H9 (cell line): ENCODE measurements around the gene TTLL12. TPM values are rescaled to one million over a fixed set of nuclear protein-coding genes. Genes with fewer than 3 reads are reported as not detected.

ENCODE experiments used
- DNase-seq: peaks from one replicate; pipeline ENCODE4 v3.0.0-alpha.2; 2017
- H2AFZ ChIP-seq: one replicate; pipeline ENCODE4 v1.6.1; 2013; ENCODE audit warnings: mild to moderate bottlenecking, low read length, control low read depth, moderate library complexity
- H2AK5ac ChIP-seq: 2 replicates; pipeline ENCODE4 v1.6.1; 2013; ENCODE audit warnings: low read length, control low read depth, mixed read lengths; ENCODE audit not compliant: insufficient read length
- H2BK120ac ChIP-seq: one replicate; pipeline ENCODE4 v1.6.1; 2013; ENCODE audit warnings: low read depth, mild to moderate bottlenecking, low read length, control low read depth, inconsistent platforms; ENCODE audit not compliant: poor library complexity, severe bottlenecking
- H2BK12ac ChIP-seq: 2 replicates; pipeline ENCODE4 v1.6.1; 2013; ENCODE audit warnings: low read length, control low read depth, mixed read lengths, low read depth; ENCODE audit not compliant: insufficient read length
- H2BK15ac ChIP-seq: 2 replicates; pipeline ENCODE4 v1.6.1; 2013; ENCODE audit warnings: low read depth, low read length, control low read depth
- H2BK20ac ChIP-seq: one replicate; pipeline ENCODE4 v1.6.1; 2013; ENCODE audit warnings: low read depth, mild to moderate bottlenecking, low read length, control low read depth, inconsistent platforms; ENCODE audit not compliant: poor library complexity, severe bottlenecking
- H2BK5ac ChIP-seq: 2 replicates; pipeline ENCODE4 v1.6.1; 2013; ENCODE audit warnings: low read length, control low read depth, mixed read lengths; ENCODE audit not compliant: insufficient read length
- H3K14ac ChIP-seq: 2 replicates; pipeline ENCODE4 v1.6.1; 2013; ENCODE audit warnings: low read length, control low read depth; ENCODE audit not compliant: insufficient read depth
- H3K18ac ChIP-seq: 2 replicates; pipeline ENCODE4 v1.6.1; 2013; ENCODE audit warnings: low read depth, mild to moderate bottlenecking, mixed read lengths, low read length, control low read depth; ENCODE audit not compliant: insufficient read length
- H3K23ac ChIP-seq: 2 replicates; pipeline ENCODE4 v1.6.1; 2013; ENCODE audit warnings: low read length, control low read depth, mixed read lengths, low read depth; ENCODE audit not compliant: insufficient read length
- H3K23me2 ChIP-seq: 2 replicates; pipeline ENCODE4 v1.6.1; 2013; ENCODE audit warnings: low read depth, mild to moderate bottlenecking, mixed read lengths, low read length, control low read depth; ENCODE audit not compliant: insufficient read length, poor library complexity, severe bottlenecking
- H3K27ac ChIP-seq: 2 replicates; pipeline ENCODE4 v1.5.1; 2013; ENCODE audit warnings: low read length, control low read depth, mixed read lengths, low read depth; ENCODE audit not compliant: insufficient read length
- H3K27me3 ChIP-seq: 2 replicates; pipeline ENCODE4 v1.6.1; 2013; ENCODE audit warnings: low read length, control low read depth, inconsistent platforms; ENCODE audit not compliant: insufficient read depth
- H3K4ac ChIP-seq: 2 replicates; pipeline ENCODE4 v1.6.1; 2013; ENCODE audit warnings: low read depth, mild to moderate bottlenecking, control low read depth, inconsistent platforms, low read length, moderate library complexity
- H3K4me1 ChIP-seq: 2 replicates; pipeline ENCODE4 v1.6.1; 2013; ENCODE audit warnings: low read length, control low read depth, inconsistent platforms; ENCODE audit not compliant: insufficient read depth
- H3K4me2 ChIP-seq: 2 replicates; pipeline ENCODE4 v1.6.1; 2013; ENCODE audit warnings: low read length, control low read depth, mixed read lengths; ENCODE audit not compliant: insufficient read length, insufficient read depth
- H3K56ac ChIP-seq: 2 replicates; pipeline ENCODE4 v1.6.1; 2013; ENCODE audit warnings: low read depth, mild to moderate bottlenecking, mixed read lengths, low read length, control low read depth; ENCODE audit not compliant: insufficient read length
- H3K79me1 ChIP-seq: 2 replicates; pipeline ENCODE4 v1.6.1; 2013; ENCODE audit warnings: low read depth, mild to moderate bottlenecking, moderate library complexity, low read length, control low read depth, inconsistent platforms; ENCODE audit not compliant: insufficient read depth, poor library complexity, severe bottlenecking
- H3K79me2 ChIP-seq: 2 replicates; pipeline ENCODE4 v1.6.1; 2013; ENCODE audit warnings: low read length, control low read depth, inconsistent platforms; ENCODE audit not compliant: insufficient read depth
- H3K9ac ChIP-seq: 2 replicates; pipeline ENCODE4 v1.6.1; 2013; ENCODE audit warnings: low read length, control low read depth, mixed read lengths; ENCODE audit not compliant: insufficient read length; ENCODE audit errors: extremely low read depth
- H3K9me3 ChIP-seq: one replicate; pipeline ENCODE4 v1.6.1; 2013; ENCODE audit warnings: low read depth, low read length, inconsistent platforms; ENCODE audit not compliant: control insufficient read depth
- H3T11ph ChIP-seq: one replicate; pipeline ENCODE4 v1.6.1; 2013; ENCODE audit warnings: mild to moderate bottlenecking, low read length, control low read depth, inconsistent platforms
- H4K20me1 ChIP-seq: one replicate; pipeline ENCODE4 v1.6.1; 2013; ENCODE audit not compliant: control insufficient read depth, insufficient read length, insufficient read depth
- H4K5ac ChIP-seq: 2 replicates; pipeline ENCODE4 v1.6.1; 2013; ENCODE audit warnings: low read depth, mild to moderate bottlenecking, mixed read lengths, low read length, control low read depth; ENCODE audit not compliant: insufficient read length
- H4K8ac ChIP-seq: replicated peaks from 2 replicates; pipeline ENCODE4 v1.6.1; 2013; ENCODE audit warnings: low read length, control low read depth, mixed read lengths, low read depth; ENCODE audit not compliant: insufficient read length
- H4K91ac ChIP-seq: 2 replicates; pipeline ENCODE4 v1.6.1; 2013; ENCODE audit warnings: low read depth, mild to moderate bottlenecking, moderate library complexity, mixed read lengths, low read length, control low read depth; ENCODE audit not compliant: insufficient read length
- H3K27ac Mint-ChIP-seq, 3 experiments: 2 replicates in 2 of 3; 3 replicates in 1 of 3; pipeline ENCODE4 v1.8.0; 2020 to 2021; ENCODE audit warnings: mixed read lengths in 3 of 3, mild to moderate bottlenecking in 1 of 3, moderate library complexity in 1 of 3
- H3K27me3 Mint-ChIP-seq: 2 replicates; pipeline ENCODE4 v1.8.0; 2021; ENCODE audit warnings: low read depth, mild to moderate bottlenecking, moderate library complexity, mixed read lengths
- H3K36me3 Mint-ChIP-seq, 3 experiments: 2 replicates in 2 of 3; 3 replicates in 1 of 3; pipeline ENCODE4 v1.8.0; 2020 to 2021; ENCODE audit warnings: low read depth in 3 of 3, mixed read lengths in 3 of 3; ENCODE audit not compliant: insufficient read depth in 1 of 3
- H3K4me1 Mint-ChIP-seq, 2 experiments: 2 replicates each; pipeline ENCODE4 v1.8.0; 2020; ENCODE audit warnings: mixed read lengths in 2 of 2
- H3K4me3 Mint-ChIP-seq, 2 experiments: 2 replicates in 1 of 2; 3 replicates in 1 of 2; pipeline ENCODE4 v1.8.0; 2020 to 2021; ENCODE audit warnings: mild to moderate bottlenecking in 2 of 2, mixed read lengths in 2 of 2, moderate library complexity in 1 of 2
- H3K9me3 Mint-ChIP-seq, 2 experiments: 2 replicates in 1 of 2; 3 replicates in 1 of 2; pipeline ENCODE4 v1.8.0; 2020; ENCODE audit warnings: mild to moderate bottlenecking in 2 of 2, mixed read lengths in 2 of 2, moderate library complexity in 1 of 2
- WGBS: extraction: QIAGEN DNeasy Blood & Tissue Kit; methylation state at CpG from one replicate; pipeline ENCODE4 v1.1.7; 2013; ENCODE audit warnings: missing lambda C conversion rate, low lambda C conversion rate, mixed read lengths; ENCODE audit not compliant: insufficient read length; ENCODE audit errors: extremely low coverage; 5-methylcytosine and 5-hydroxymethylcytosine counted together
- total RNA-seq: library from RNA; stranded (reverse); gene quantifications from 2 replicates; pipeline ENCODE4 v1.2.1, GENCODE V29; 2021
- TF ChIP-seq, protein P1 (sequence below): fragments of 200-600 bp; sonication (generic); conservative IDR thresholded peaks from 3 replicates; pipeline ENCODE4 v1.8.0; 2021; ENCODE audit warnings: antibody characterized with exemption, mild to moderate bottlenecking

Gene TTLL12
- total RNA-seq, 1 experiment from 2014 or later = 89.6 TPM

DNA sequence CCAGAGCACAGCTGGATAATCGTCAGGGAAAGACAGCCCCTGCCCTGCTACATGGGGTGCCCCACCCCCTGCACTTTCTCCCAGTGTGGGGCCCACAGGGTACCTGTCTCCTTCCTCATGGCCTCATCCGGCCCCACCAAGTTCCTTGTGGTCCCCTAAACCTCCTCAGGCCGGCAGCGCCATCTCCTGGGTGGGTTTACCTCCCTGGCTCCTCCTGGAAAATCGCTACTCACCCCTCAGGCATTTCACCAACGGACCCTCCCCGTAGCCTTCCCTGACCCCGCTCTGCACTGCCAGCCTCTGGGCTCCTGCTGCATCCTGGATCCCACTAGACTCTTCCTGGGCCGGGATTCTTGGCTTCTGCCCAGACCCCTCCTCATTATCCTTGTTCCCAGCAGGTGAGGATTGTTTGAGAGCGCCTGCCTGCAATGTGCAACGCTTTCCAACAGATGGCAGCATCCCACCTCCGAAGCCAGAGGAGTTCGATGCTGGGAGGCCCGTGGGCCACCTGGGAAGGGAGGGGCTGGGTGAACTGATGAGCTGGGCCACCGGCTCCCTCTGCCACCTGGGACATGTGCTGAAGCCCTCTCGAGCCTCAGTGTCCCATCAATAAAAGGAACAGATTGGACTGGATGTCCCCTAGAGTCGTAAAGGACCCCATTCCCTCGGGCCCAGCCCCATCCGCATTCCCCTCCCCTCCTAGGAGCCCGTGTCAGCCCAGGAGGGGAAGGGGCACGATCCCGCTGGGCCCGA lies 44.2 kb upstream of the TTLL12 start:
- TF ChIP-seq, protein P1, sequence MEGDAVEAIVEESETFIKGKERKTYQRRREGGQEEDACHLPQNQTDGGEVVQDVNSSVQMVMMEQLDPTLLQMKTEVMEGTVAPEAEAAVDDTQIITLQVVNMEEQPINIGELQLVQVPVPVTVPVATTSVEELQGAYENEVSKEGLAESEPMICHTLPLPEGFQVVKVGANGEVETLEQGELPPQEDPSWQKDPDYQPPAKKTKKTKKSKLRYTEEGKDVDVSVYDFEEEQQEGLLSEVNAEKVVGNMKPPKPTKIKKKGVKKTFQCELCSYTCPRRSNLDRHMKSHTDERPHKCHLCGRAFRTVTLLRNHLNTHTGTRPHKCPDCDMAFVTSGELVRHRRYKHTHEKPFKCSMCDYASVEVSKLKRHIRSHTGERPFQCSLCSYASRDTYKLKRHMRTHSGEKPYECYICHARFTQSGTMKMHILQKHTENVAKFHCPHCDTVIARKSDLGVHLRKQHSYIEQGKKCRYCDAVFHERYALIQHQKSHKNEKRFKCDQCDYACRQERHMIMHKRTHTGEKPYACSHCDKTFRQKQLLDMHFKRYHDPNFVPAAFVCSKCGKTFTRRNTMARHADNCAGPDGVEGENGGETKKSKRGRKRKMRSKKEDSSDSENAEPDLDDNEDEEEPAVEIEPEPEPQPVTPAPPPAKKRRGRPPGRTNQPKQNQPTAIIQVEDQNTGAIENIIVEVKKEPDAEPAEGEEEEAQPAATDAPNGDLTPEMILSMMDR = peak; percentile 98
- Histone ChIP-seq H3K27me3 (no peaks in the 10 kb centered on the region), H2BK5ac (no peak overlapping the region), H3K4me1 (no peaks in the 10 kb centered on the region), H2BK20ac (no peak overlapping the region), H3K23ac (no peak overlapping the region), H3K9me3 (no peaks in the 10 kb centered on the region), H3K27ac (no peak overlapping the region), H3T11ph (no peak overlapping the region), H2AK5ac (no peak overlapping the region), H4K5ac (no peak overlapping the region), H3K14ac (no peak overlapping the region), H2BK15ac (no peak overlapping the region), H2BK12ac (no peak overlapping the region), H3K79me2 (no peaks in the 10 kb centered on the region), H3K23me2 (no peaks in the 10 kb centered on the region), H3K4ac (no peak overlapping the region), H2BK120ac (no peak overlapping the region), H4K8ac (no peak overlapping the region), H3K79me1 (no peaks in the 10 kb centered on the region), H3K18ac (no peak overlapping the region), H4K91ac (no peak overlapping the region), H3K4me2 (peak overlapping the region; percentile 22), H4K20me1 (no peaks in the 10 kb centered on the region), H3K9ac (no peak overlapping the region), H2AFZ (no peak overlapping the region), H3K56ac (no peak overlapping the region)
- Mint-ChIP-seq H3K27me3 (peaks cover 9% of the 10 kb centered on the region), H3K4me3 (peak overlapping the region; percentile 56 to 72), H3K4me1 (peaks cover 23 to 30% of the 10 kb centered on the region in 2 experiments), H3K27ac (peak overlapping the region; percentile 12 to 90 (median 27); a peak in 5 of 7 replicates), H3K9me3 (no peaks in the 10 kb centered on the region; a peak in 1 of 5 replicates), H3K36me3 (no peaks in the 10 kb centered on the region)
- peak; percentile 89 for DNase-seq
- no CpG with 5 or more reads among the region's 23 CpGs for WGBS
